Rectal smooth muscle tissue (tissue), 1 donor: Measurements from ENCODE around the gene CAPN5.

Experiments
- H3K27ac ChIP-seq: one replicate; pipeline ENCODE4 v1.7.0; 2013; ENCODE audit warnings: low read depth, low read length, inconsistent platforms
- H3K27me3 ChIP-seq: one replicate; pipeline ENCODE4 v1.7.0; 2013; ENCODE audit warnings: low read length; ENCODE audit not compliant: control insufficient read depth, insufficient read depth
- H3K36me3 ChIP-seq: one replicate; pipeline ENCODE4 v1.7.0; 2013; ENCODE audit warnings: low read length; ENCODE audit not compliant: control insufficient read depth, insufficient read depth
- H3K4me1 ChIP-seq: one replicate; pipeline ENCODE4 v1.7.0; 2013; ENCODE audit warnings: low read length; ENCODE audit not compliant: control insufficient read depth, insufficient read depth
- H3K4me3 ChIP-seq: one replicate; pipeline ENCODE4 v1.7.0; 2013; ENCODE audit warnings: low read length
- H3K9ac ChIP-seq: one replicate; pipeline ENCODE4 v1.7.0; 2013; ENCODE audit warnings: low read length

Gene CAPN5

GRCh38 chr11:77143405-77144020 lies 76.7 kb downstream of the CAPN5 start:
- Histone ChIP-seq H3K4me1 (no peaks in the 10 kb centered on the region), H3K4me3 (no peak overlapping the region), H3K9ac (no peak overlapping the region), H3K27ac (no peak overlapping the region), H3K36me3 (no peaks in the 10 kb centered on the region), H3K27me3 (peaks cover 3% of the 10 kb centered on the region)

- no peak overlapping the region for H3K27ac ChIP-seq
- H3K27me3 ChIP-seq, result peaks cover 6% of the 10 kb centered on the region
- H3K36me3 ChIP-seq, result no peaks in the 10 kb centered on the region
- H3K4me3 ChIP-seq, result no peak overlapping the region
- no peak overlapping the region for H3K9ac ChIP-seq
- no peaks in the 10 kb centered on the region for H3K4me1 ChIP-seq
Observed at GRCh38 chr11:77144196-77144856, 77.6 kb downstream of the CAPN5 start.

- no peaks in the 10 kb centered on the region for H3K36me3 ChIP-seq
- H3K4me1 ChIP-seq, result no peaks in the 10 kb centered on the region
- H3K27me3 ChIP-seq, result peaks cover 6% of the 10 kb centered on the region
- H3K27ac ChIP-seq, result no peak overlapping the region
- no peak overlapping the region for H3K4me3 ChIP-seq
- H3K9ac ChIP-seq, result no peak overlapping the region
Observed at GRCh38 chr11:77144857-77145428, 78.2 kb downstream of the CAPN5 start.

DNA sequence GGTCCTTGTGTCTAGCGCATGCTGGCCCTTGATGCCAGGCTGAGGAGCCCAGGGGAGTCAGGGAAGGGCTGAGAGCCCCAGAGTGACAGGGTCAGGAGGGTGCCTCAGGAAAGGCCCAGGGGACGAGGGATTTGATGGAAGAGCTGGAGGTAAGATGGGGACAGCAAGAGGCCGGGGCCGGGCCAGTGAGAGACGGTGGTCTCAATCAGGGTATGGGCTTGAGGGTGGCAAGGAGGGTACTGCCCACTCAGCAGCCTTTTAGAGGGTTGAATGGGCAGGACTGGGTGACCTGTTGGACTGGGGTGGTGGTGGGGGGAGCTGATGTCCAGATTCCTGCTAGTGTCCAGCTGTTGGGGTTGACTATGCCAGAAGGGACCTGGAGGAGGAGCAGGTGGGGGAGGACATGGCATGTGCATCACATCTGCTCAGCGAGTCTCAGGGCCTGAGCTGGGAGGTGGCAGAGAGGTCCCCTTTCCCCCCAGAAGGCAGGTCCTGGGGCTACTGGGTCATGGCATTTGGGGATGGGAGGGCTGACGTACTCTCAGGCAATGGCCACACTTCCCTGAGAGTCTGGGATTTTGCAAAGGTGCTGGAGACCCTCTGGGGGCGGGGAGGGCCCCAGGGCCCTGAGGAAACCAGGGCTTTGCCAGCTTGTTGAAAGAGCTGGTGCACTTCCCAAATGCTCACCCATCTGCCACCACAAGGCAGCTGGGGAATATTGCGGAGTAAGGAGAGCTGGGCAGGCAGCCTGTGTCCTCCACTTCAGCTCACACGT lies 79.7 kb downstream of the CAPN5 start:
- H3K36me3 ChIP-seq, result no peaks in the 10 kb centered on the region

GRCh38 chr11:77147036-77147315 lies 80.2 kb downstream of the CAPN5 start:
- no peak overlapping the region for H3K27ac ChIP-seq
- H3K36me3 ChIP-seq, result no peaks in the 10 kb centered on the region
- H3K9ac ChIP-seq, result no peak overlapping the region
- H3K4me3 ChIP-seq, result no peak overlapping the region
- H3K4me1 ChIP-seq, result no peaks in the 10 kb centered on the region
- peaks cover 6% of the 10 kb centered on the region for H3K27me3 ChIP-seq

More for the DNA sequence above, 79.7 kb downstream of the CAPN5 start:
- H3K4me1 ChIP-seq, result no peaks in the 10 kb centered on the region
- peaks cover 6% of the 10 kb centered on the region for H3K27me3 ChIP-seq
- no peak overlapping the region for H3K4me3 ChIP-seq
- no peak overlapping the region for H3K27ac ChIP-seq
- no peak overlapping the region for H3K9ac ChIP-seq

DNA sequence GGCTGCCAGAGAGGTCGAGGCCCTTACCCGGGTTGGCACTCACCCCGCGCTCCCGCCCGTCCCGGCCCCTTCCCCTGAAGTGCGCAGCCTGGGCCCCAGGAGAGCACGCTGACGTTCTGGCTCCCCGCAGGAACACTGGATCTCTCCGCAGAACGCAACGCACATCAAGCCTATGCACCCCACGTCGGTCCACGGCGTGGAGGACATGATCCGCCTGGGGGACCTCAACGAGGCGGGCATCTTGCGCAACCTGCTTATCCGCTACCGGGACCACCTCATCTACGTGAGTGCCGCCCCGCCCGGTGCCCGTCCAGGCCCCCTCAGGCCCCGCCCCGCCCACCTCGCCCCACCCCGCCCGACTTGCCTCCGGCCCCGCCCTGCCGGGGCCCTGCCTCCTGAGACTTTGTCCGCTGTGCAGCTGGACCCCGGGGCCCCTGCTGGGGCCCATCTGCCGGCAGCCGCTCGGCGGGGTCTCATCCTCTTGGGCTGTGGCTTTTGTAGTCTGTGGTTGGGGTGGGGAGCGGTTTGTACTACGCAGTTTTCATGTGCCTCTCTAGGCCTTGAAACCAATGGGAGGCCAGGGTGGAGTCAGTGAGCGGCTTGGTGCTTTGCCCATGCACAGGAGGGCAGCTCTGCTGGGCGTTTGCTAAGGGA lies 81.0 kb downstream of the CAPN5 start:
- H3K27me3 ChIP-seq, result peaks cover 6% of the 10 kb centered on the region
- no peak overlapping the region for H3K27ac ChIP-seq
- H3K4me3 ChIP-seq, result no peak overlapping the region
- no peaks in the 10 kb centered on the region for H3K4me1 ChIP-seq
- H3K36me3 ChIP-seq, result no peaks in the 10 kb centered on the region
- no peak overlapping the region for H3K9ac ChIP-seq

GRCh38 chr11:77148963-77149715 lies 82.4 kb downstream of the CAPN5 start:
- Histone ChIP-seq H3K36me3 (no peaks in the 10 kb centered on the region), H3K9ac (no peak overlapping the region), H3K27me3 (peaks cover 6% of the 10 kb centered on the region), H3K27ac (no peak overlapping the region), H3K4me3 (no peak overlapping the region), H3K4me1 (no peaks in the 10 kb centered on the region)

- peaks cover 6% of the 10 kb centered on the region for H3K27me3 ChIP-seq
- H3K4me1 ChIP-seq, result no peaks in the 10 kb centered on the region
- H3K36me3 ChIP-seq, result no peaks in the 10 kb centered on the region
- H3K27ac ChIP-seq, result no peak overlapping the region
- no peak overlapping the region for H3K9ac ChIP-seq
- H3K4me3 ChIP-seq, result no peak overlapping the region
Observed at GRCh38 chr11:77149716-77150392, 83.1 kb downstream of the CAPN5 start.

GRCh38 chr11:77150836-77151235 lies 84.1 kb downstream of the CAPN5 start:
- peaks cover 6% of the 10 kb centered on the region for H3K27me3 ChIP-seq
- H3K4me3 ChIP-seq, result no peak overlapping the region
- no peaks in the 10 kb centered on the region for H3K4me1 ChIP-seq
- H3K27ac ChIP-seq, result no peak overlapping the region
- H3K9ac ChIP-seq, result no peak overlapping the region
- H3K36me3 ChIP-seq, result no peaks in the 10 kb centered on the region

DNA sequence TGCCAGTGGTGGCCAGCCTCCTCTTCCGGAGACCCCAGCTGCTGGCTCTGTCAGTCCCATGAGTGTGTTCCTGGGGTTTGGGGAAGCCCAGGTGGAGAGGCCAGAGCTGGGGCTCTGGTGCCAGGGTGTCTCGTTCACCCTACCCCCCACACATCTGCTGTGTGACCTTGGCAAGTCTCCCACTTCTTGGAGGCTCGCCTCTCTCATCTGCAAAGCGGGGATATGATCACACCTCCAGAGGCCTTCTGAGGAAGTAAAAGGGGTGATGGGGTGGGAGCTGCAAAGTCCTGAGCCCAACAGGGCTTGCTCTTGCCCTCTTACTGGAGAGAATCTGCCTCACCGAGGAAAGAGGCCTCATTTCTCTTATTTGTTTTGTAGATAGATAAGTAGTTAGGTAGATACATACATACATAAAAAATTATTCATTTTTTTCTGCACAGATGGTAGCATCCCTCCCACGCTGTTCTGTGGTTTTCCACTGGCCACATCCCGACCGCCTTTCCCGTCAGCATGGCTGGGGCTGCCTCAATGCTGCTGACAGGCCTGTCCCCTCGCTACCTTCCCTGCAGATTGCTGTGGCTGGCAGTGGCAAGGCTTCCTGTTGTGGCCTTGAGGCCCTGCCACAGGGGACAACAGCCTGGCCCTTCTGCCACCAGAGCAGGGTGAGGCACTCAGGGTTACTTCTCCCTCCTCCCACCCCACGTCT lies 85.2 kb downstream of the CAPN5 start:
- H3K27ac ChIP-seq, result no peak overlapping the region
- no peak overlapping the region for H3K9ac ChIP-seq
- H3K36me3 ChIP-seq, result no peaks in the 10 kb centered on the region
- H3K4me3 ChIP-seq, result no peak overlapping the region
- H3K4me1 ChIP-seq, result no peaks in the 10 kb centered on the region
- H3K27me3 ChIP-seq, result peaks cover 6% of the 10 kb centered on the region

GRCh38 chr11:77152846-77153245 lies 86.1 kb downstream of the CAPN5 start:
- H3K27me3 ChIP-seq, result peaks cover 3% of the 10 kb centered on the region
- H3K27ac ChIP-seq, result no peak overlapping the region
- no peaks in the 10 kb centered on the region for H3K4me1 ChIP-seq
- no peak overlapping the region for H3K4me3 ChIP-seq
- H3K36me3 ChIP-seq, result no peaks in the 10 kb centered on the region
- no peak overlapping the region for H3K9ac ChIP-seq
